ENCODE data around the gene CARD10. TPM values are rescaled to one million over a fixed set of nuclear protein-coding genes. Genes with fewer than 3 reads are reported as not detected.

Gene CARD10, protein sequence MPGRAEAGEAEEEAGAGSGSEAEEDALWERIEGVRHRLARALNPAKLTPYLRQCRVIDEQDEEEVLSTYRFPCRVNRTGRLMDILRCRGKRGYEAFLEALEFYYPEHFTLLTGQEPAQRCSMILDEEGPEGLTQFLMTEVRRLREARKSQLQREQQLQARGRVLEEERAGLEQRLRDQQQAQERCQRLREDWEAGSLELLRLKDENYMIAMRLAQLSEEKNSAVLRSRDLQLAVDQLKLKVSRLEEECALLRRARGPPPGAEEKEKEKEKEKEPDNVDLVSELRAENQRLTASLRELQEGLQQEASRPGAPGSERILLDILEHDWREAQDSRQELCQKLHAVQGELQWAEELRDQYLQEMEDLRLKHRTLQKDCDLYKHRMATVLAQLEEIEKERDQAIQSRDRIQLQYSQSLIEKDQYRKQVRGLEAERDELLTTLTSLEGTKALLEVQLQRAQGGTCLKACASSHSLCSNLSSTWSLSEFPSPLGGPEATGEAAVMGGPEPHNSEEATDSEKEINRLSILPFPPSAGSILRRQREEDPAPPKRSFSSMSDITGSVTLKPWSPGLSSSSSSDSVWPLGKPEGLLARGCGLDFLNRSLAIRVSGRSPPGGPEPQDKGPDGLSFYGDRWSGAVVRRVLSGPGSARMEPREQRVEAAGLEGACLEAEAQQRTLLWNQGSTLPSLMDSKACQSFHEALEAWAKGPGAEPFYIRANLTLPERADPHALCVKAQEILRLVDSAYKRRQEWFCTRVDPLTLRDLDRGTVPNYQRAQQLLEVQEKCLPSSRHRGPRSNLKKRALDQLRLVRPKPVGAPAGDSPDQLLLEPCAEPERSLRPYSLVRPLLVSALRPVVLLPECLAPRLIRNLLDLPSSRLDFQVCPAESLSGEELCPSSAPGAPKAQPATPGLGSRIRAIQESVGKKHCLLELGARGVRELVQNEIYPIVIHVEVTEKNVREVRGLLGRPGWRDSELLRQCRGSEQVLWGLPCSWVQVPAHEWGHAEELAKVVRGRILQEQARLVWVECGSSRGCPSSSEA
- 10 to 100 TPM in 3 of 4 donors, 1 to 10 TPM in 1; 6.5 to 17.3 (median 11.0) TPM for total RNA-seq

DNA sequence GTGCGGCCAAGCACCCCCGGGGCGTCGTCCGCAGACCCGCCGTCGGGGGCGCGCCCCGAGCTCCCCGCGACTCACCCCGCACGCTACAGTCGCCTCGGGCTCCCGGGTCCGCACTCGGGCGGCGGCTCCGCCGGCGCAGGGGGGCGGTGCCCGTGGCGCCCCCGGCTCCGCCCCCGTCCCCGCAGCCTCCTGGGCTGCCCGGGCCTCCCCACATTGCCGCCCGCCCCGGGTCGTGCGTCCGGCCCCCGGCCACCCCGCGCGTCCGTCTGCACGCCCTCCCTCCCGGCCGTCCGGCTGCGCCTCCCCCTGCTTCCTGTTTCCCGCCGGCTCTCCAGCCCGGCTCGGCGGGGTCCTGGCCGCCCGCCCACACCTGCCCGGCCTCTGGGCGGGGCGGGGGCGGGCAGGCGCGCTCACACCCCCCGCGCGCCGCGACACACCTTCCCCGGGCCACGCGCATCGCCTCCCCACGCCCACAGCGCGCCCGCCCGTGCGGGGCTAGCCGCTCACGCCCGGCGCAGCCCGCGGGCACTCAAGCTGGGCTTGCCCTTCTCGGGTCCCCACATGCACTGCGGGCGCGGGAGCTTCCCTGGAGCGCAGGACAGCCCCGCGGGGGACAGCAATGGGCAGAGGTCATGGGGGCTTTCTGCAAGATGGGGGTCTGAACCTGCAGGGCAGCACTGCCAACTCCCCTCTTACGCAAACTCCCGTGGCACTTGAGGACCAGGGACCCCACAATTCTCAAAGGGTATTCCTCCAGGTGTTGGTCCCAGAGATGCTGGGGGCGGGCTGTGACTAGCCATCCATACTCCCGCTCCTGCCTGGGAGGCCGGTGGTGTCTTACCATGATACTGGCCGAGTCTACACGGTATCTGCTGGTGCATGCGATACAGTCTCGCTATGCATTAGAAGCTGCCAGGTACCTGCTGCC, at the start of gene CARD10:
Gene CARD10 (minus strand): TSS at position 148 of the 928 bp plus-strand sequence. CDS start 215 bp downstream, outside the sequence.
- Histone ChIP-seq H3K27ac (peak within 1 kb of the TSS in 2 of 3 donors; percentile 41 to 53), H3K4me3 (replicated peaks in 1 of 3) (peak within 1 kb of the TSS in 2 of 3 donors; percentile 24 to 49), H3K4me1 (peaks cover 3 to 14% of the 10 kb centered on the region in 2 donors), H3K36me3 (no peaks in the 10 kb centered on the region), H3K9me3 (no peaks in the 10 kb centered on the region), H3K27me3 (no peaks in the 10 kb centered on the region)
- 3 to 33% methylated on average over 10 to 30 of the region's 99 CpGs for WGBS, 2 donors
- intact Hi-C loops (cut with DNase I) = no loop called here
- peak; percentile 39 to 47 for DNase-seq
- no peak for TF ChIP-seq POLR2A (IDR thresholded peaks at IDR 0.05)
- TF ChIP-seq, protein P1, sequence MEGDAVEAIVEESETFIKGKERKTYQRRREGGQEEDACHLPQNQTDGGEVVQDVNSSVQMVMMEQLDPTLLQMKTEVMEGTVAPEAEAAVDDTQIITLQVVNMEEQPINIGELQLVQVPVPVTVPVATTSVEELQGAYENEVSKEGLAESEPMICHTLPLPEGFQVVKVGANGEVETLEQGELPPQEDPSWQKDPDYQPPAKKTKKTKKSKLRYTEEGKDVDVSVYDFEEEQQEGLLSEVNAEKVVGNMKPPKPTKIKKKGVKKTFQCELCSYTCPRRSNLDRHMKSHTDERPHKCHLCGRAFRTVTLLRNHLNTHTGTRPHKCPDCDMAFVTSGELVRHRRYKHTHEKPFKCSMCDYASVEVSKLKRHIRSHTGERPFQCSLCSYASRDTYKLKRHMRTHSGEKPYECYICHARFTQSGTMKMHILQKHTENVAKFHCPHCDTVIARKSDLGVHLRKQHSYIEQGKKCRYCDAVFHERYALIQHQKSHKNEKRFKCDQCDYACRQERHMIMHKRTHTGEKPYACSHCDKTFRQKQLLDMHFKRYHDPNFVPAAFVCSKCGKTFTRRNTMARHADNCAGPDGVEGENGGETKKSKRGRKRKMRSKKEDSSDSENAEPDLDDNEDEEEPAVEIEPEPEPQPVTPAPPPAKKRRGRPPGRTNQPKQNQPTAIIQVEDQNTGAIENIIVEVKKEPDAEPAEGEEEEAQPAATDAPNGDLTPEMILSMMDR (IDR thresholded peaks at IDR 0.05) = no peak

DNA sequence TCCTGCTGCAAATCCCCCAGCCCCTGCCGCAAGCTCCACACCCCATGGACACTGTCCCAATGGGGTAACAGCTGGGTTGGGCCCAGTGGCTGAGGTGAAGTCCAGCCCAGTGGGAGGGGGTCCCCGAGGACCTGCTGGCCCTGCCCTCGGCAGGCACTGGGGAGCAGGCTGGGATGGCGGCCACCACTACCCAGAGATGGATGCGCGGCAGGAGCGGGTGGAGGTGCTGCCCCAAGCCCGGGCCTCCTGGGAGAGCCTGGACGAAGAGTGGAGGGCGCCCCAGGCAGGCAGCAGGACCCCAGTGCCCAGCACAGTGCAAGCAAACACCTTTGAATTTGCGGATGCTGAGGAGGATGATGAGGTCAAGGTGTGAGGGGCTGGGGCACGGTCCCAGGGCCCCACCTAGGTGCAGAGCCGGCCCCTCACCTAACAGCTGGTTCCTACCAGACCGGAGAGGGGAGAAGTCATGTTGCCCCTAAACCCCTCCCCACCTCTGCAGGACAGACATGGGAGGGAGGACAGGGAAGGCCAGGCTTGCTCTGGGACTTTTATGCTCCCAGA, 49.3 kb upstream of the CARD10 start:
- H3K4me3 ChIP-seq (replicated peaks in 1 of 3) = no peak overlapping the region
- peaks cover 8 to 10% of the 10 kb centered on the region in 2 donors for H3K36me3 ChIP-seq
- H3K27me3 ChIP-seq = no peaks in the 10 kb centered on the region
- H3K9me3 ChIP-seq = no peaks in the 10 kb centered on the region
- no peak for DNase-seq
- TF ChIP-seq POLR2A (IDR thresholded peaks at IDR 0.05) = no peak
- TF ChIP-seq, protein P1 (IDR thresholded peaks at IDR 0.05) = no peak
- H3K4me1 ChIP-seq = peaks cover 16 to 42% of the 10 kb centered on the region in 2 donors
- intact Hi-C loops (cut with DNase I) = no loop called here
- H3K27ac ChIP-seq = no peak overlapping the region
- 90 to 91% methylated on average over 8 to 14 of the region's 14 CpGs for WGBS, 2 donors

DNA sequence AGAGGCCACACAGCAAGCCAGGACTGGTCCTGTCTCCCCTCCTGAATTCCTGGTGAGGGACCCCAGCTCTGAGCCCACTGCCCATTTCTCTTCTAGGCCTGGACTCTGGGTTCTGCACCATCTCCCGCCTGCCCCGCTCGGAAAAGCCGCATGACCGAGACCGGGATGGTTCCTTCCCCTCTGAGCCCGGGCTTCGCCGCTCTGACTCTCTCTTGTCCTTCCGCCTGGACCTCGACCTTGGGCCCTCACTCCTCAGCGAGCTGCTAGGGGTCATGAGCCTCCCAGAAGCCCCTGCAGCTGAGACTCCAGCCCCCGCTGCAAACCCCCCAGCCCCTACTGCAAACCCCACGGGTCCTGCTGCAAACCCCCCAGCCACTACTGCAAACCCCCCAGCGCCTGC, 48.8 kb upstream of the CARD10 start:
- no peak for DNase-seq
- no peak for TF ChIP-seq POLR2A (IDR thresholded peaks at IDR 0.05)
- TF ChIP-seq, protein P1 (IDR thresholded peaks at IDR 0.05) = no peak
- Histone ChIP-seq H3K27me3 (no peaks in the 10 kb centered on the region), H3K4me3 (replicated peaks in 1 of 3) (no peak overlapping the region), H3K27ac (no peak overlapping the region), H3K9me3 (no peaks in the 10 kb centered on the region), H3K36me3 (peaks cover 8 to 10% of the 10 kb centered on the region in 2 donors), H3K4me1 (peaks cover 21 to 46% of the 10 kb centered on the region in 2 donors)
- 90 to 95% methylated on average over 14 to 15 of the region's 15 CpGs for WGBS, 2 donors
- intact Hi-C loops (cut with DNase I) = no loop called here
